ENCODE measurements around the gene CSNK1G2.

CSNK1G2 gene

GRCh38 chr19:2021453-2022140, 80.6 kb downstream of the CSNK1G2 start:
- Histone ChIP-seq H3K36me3 (ENCODE audit: insufficient read depth, low read depth, low read length) (no peaks in the 10 kb centered on the region), H3K27me3 (ENCODE audit: insufficient read depth, low read length) (no peaks in the 10 kb centered on the region), H3K4me3 (ENCODE audit: low read length) (no peak overlapping the region), H3K9me3 (ENCODE audit: insufficient read depth, low read depth, low read length) (0 out of 2 replicates have a peak, but pooled peaks cover 6% of the 10 kb centered on the region), H3K9ac (ENCODE audit: low read depth, low read length) (no peak overlapping the region), H3K4me1 (ENCODE audit: insufficient read depth, low read length) (no peaks in the 10 kb centered on the region), H3K27ac (ENCODE audit: low read length) (no peak overlapping the region)

DNA sequence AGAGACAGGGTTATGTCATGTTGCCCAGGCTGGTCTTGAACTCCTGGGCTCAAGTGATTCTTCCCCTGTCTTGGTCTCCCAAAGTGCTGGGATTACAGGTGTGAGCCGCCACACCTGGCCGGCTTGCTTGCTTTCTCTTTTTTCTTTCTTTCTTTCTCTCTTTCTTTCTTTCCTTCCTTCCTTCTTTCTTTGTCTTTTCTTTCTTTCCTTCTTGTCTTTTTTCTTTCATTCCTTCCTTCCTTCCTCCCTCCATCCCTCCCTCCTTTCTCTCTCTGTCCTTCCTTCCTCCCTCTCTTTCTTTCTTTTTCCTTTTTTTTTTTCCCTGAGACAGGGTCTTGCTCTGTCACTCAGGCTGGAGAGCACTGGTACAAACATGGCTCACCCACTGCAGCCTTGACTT, 81.3 kb downstream of the CSNK1G2 start:
- Histone ChIP-seq H3K9ac (ENCODE audit: low read depth, low read length) (no peak overlapping the region), H3K4me1 (ENCODE audit: insufficient read depth, low read length) (no peaks in the 10 kb centered on the region), H3K36me3 (ENCODE audit: insufficient read depth, low read depth, low read length) (no peaks in the 10 kb centered on the region), H3K4me3 (ENCODE audit: low read length) (no peak overlapping the region), H3K27ac (ENCODE audit: low read length) (no peak overlapping the region), H3K9me3 (ENCODE audit: insufficient read depth, low read depth, low read length) (0 out of 2 replicates have a peak, but pooled peaks cover 6% of the 10 kb centered on the region), H3K27me3 (ENCODE audit: insufficient read depth, low read length) (no peaks in the 10 kb centered on the region)

- Histone ChIP-seq H3K9ac (ENCODE audit: low read depth, low read length) (no peak overlapping the region), H3K27me3 (ENCODE audit: insufficient read depth, low read length) (no peaks in the 10 kb centered on the region), H3K9me3 (ENCODE audit: insufficient read depth, low read depth, low read length) (0 out of 2 replicates have a peak, but pooled peaks cover 6% of the 10 kb centered on the region), H3K27ac (ENCODE audit: low read length) (no peak overlapping the region), H3K4me1 (ENCODE audit: insufficient read depth, low read length) (no peaks in the 10 kb centered on the region), H3K36me3 (ENCODE audit: insufficient read depth, low read depth, low read length) (no peaks in the 10 kb centered on the region), H3K4me3 (ENCODE audit: low read length) (no peak overlapping the region)
These were observed 85.8 kb downstream of the CSNK1G2 start for GRCh38 chr19:2026770-2027169.

DNA sequence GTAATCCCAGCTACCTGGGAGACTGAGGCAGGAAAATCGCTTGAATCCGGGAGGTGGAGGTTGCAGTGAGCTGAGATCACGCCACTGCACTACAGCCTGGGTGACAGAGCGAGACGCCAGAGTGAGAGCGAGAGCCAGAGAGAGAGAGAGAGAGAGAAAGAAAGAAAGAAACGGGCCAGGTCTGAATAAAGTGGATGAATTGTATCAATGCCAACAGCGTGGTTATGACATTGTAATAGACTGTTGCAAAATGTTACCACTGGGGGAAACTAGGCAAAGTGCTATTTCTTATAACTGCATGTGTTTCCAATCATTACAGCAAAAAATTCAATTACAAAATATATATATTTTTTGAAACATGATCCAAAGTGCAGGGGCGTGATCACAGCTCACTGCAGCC, 86.4 kb downstream of the CSNK1G2 start:
- H3K4me1 ChIP-seq (ENCODE audit: insufficient read depth, low read length): no peaks in the 10 kb centered on the region
- no peaks in the 10 kb centered on the region for H3K36me3 ChIP-seq (ENCODE audit: insufficient read depth, low read depth, low read length)
- H3K27me3 ChIP-seq (ENCODE audit: insufficient read depth, low read length): no peaks in the 10 kb centered on the region
- H3K9me3 ChIP-seq (ENCODE audit: insufficient read depth, low read depth, low read length): 0 out of 2 replicates have a peak, but pooled peaks cover 6% of the 10 kb centered on the region
- no peak overlapping the region for H3K9ac ChIP-seq (ENCODE audit: low read depth, low read length)
- no peak overlapping the region for H3K4me3 ChIP-seq (ENCODE audit: low read length)
- H3K27ac ChIP-seq (ENCODE audit: low read length): no peak overlapping the region
